RPMI7951 (cell line): Measurements from ENCODE around the gene CEP85L. TPM values are rescaled to one million over a fixed set of nuclear protein-coding genes. Genes with fewer than 3 reads are reported as not detected.
A peak's percentile ranks its signal among the peaks of the same experiment; 100 is the strongest.

Experiments used
- DNase-seq: peaks from one replicate; pipeline ENCODE4 v3.0.0-alpha.2; 2012; ENCODE audit warnings: low read depth
- total RNA-seq: library from RNA; depleted of rRNA; stranded (reverse); fragments of >200 nt; shearing (Covaris generic); gene quantifications from 2 replicates; pipeline ENCODE4 v1.2.3, GENCODE V29; 2014; rRNA removed

CEP85L gene
- total RNA-seq, result 7.1 and 10.8 TPM in 2 replicates

GRCh38 chr6:118651282-118652050 lies at the start of gene CEP85L:
Gene CEP85L, minus strand, starts transcription at chr6:118651591. Its CDS starts 322 bp downstream, at chr6:118651269.
- DNase-seq, result peak; percentile 93

GRCh38 chr6:118700531-118700930 lies 49.1 kb upstream of the CEP85L start:
- no peak for DNase-seq

- DNase-seq, result no peak
Observed at GRCh38 chr6:118697554-118697953, 46.2 kb upstream of the CEP85L start.

GRCh38 chr6:118696271-118696670 lies 44.9 kb upstream of the CEP85L start:
- no peak for DNase-seq

DNA sequence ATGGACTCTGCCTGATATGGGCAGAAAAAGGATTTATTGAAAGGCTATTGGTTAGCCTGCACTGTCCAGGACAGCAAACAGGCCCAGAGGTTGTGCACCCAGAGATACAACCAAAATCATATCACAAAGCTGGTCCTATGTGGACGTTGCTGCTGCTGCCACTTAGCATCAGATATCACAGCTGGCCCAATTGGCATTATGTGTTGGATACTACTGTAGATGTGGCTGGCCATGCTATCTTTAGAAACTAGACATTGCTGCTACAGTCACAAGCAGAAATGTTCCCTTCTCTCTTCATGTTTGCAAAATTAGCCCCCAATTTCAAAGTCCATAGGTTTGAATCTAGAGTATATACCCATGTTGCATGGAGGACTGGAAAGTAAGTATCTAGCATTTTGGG lies 42.2 kb upstream of the CEP85L start:
- DNase-seq, result no peak

DNA sequence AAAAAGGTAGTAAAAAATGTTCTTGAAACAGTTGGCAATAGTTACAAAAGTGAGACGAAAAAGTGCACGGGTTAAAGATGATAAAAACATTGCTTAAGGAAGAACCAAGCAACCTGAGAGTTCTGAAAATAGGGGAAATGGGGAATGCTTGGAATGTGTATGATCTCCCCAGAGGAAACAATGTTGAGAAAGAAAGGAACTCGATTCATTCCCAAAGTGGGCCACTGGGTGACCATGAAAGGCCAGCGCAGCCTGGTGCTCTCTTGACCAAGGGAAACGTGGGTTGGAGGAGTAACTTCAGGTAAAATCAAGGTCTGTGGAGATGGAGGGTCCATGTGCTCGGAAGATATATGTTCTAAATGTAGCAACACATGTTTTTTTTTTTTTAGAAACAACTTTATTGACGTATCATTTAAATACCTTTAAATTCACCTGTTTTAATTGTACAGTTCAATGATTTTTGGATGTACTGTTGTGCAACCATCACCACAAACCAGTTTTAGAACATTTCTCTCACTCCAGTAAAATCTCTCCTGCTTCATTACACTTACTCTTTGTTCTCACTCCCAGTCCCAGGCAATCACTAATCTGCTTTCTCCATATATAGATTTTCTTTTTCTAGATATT lies 34.5 kb upstream of the CEP85L start:
- DNase-seq, result peak; percentile 13

DNA sequence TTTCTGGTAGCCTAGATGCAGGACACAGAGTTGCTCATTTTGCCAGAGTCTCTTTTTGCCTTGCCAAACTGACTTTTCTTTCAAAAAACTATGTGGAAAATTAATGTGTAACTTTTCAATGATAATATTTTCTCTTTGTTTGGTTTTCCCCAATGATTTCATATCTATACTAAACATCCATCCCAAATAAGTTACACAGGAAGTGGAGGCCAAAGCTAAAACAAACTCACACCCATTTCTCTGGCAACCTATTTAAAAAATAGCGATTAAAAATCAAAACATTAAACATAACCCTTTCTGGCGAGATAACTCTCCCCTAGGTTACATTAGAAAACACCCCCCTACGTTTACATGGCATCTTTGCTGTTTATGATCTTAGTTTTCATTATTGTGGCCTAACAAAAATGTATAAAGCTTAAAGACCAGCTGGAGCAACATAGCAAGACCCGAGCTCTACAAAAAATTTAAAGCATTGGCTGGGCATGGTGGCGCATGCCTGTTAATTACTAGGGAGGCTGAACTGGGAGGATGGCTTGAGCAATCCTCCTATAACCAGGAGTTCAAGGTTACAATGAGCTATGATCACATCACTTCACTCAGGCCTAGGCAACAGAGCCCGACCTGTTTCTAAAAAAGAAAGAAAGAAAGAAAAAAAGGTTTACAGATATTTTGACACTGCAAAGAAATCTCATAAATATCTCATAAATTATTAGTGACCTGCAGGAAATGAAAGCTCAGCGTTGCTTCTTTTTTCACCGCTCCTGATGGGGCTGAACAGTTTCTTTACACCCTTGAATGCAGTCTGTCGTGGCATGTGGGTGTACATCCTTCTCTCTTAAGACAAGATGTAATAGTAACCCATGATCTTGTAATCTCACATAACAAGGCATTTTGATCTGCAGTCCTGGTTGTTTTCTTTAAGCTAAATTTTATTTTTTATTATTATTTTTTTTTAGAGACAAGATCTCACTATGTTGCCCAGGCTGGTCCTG lies 32.8 kb upstream of the CEP85L start:
- no peak for DNase-seq

DNA sequence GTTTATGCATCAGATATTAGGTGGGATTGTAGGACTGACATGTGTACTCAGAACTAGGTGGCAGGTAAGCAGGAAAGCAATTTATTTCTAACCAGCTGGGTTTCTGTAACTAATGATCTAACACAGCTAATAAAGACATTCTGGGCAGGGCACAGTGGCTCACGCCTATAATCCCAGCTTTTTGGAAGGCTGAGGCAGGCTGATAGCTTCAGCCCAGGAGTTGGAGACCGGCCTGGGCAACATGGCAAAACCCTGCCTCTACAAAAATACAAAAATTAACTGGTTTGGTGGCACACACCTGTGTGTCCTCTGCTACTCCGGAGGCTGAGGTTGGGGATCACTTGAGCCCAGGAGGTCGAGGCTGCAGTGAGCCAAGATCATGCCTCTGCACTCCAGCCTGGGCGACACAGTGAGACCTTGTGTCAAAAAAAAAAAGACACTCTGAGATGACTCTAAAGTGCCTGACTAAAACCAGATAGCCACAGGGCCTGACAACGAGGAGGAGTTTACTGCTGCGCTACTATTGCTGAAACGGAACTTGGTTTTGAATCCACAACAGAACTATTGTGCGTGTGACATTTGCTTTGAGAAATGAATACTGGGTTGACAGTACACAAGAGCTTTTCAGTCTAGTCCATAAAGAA lies 29.2 kb upstream of the CEP85L start:
- peak; percentile 69 for DNase-seq

DNA sequence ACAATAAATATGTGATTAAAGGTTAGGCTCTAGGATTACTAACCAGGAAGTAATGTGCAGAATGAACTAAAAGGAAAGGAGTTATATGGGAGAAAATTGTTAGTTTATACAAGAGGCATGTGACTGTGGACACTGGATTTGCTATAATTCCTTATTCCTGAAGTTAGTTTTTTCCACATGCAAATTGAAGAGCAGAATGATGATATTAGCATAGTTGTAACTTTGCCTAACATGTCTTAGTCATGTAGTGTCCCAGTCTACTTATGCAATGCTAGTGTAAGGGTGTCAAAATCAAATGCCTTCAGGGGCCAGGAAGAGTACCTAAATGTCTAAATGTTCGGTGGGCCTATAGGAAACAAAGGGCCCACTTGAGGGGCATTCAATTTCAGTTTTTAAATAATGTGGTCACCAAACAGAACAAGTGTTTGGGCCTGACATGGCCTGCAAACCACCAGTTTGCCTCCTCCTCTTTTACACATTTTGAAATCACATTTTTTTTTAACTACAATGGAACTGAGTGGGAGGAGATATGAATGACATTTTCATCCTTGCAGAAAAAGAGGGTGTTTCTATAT lies 28.0 kb upstream of the CEP85L start:
- DNase-seq, result peak; percentile 9

- no peak for DNase-seq
Observed at GRCh38 chr6:118678866-118679265, 27.5 kb upstream of the CEP85L start.

- DNase-seq, result no peak
Observed at GRCh38 chr6:118677193-118677592, 25.8 kb upstream of the CEP85L start.

DNA sequence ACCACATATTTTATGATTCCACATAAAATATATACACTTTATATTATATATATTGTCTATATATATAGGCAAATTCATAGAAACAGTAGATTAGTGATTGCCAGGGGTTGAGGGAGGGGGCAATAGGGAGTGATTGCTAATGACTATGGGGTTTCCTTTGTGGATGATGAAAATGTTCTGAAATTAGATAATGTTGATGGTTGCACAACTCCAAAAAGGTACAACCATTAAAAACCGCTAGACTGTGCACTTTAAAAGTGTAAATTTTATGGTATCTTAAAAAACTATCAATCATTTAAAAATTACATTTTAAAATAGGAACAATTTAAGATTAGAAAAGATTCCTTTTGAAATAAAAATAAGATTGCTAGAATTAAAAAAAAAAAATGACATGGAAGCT lies 23.8 kb upstream of the CEP85L start:
- DNase-seq, result no peak

DNA sequence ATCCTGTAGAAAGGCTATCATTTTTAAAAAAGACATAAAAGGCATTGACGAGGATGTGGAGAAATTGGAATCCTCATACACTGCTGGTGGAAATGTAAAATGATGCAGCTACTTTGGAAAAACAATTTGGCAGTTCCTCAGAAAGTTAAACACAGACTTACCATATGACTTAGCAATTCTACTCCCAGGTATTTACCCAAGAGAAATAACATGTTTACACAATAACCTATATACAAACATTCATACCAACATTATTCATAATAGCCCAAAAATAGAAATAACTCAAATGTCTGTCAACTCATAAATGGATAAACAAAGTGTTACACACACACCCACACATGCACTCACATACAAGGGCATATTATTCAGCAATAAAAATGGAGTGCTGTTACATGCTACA lies 23.4 kb upstream of the CEP85L start:
- DNase-seq, result no peak

GRCh38 chr6:118672678-118673077 lies 21.3 kb upstream of the CEP85L start:
- DNase-seq, result no peak

DNA sequence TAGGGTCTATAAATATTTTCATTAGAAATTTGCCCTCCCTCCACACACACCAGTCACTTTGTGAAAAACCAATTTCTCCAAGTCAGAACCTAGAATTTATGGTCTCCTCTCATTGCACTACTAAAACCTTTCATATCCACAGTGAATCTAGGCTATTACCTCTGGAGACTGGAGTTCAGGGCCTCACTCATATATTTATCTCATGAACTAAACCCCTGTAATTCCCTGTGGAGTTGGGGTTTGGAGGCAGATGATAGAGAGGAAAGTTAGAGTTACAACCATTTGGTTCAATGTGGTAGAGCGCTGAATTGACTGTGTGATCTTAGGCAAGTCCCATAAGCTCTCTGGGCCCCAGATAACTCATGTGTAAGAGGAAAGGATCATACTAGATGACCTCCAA lies 18.2 kb upstream of the CEP85L start:
- DNase-seq, result no peak

GRCh38 chr6:118668761-118669385 lies 17.5 kb upstream of the CEP85L start:
- DNase-seq, result peak; percentile 35

DNA sequence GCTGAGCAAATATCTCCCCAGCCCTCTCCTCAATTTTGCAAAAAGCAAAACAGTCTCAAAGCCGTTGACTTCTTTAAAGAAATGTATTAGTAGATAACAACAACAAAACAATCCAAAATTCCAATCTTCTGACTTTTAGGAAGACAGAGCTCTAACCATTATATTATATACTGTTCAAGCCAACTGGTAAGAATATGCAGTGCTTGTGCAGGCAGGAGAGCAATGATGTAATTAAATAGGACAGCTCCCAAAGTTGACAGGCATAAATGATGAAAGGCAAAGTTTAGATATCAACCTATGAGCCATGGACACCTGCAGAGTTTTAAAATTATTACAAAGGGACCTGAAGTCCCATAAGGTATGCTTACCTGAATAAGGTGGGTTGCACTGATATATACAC lies 16.6 kb upstream of the CEP85L start:
- DNase-seq, result no peak

DNA sequence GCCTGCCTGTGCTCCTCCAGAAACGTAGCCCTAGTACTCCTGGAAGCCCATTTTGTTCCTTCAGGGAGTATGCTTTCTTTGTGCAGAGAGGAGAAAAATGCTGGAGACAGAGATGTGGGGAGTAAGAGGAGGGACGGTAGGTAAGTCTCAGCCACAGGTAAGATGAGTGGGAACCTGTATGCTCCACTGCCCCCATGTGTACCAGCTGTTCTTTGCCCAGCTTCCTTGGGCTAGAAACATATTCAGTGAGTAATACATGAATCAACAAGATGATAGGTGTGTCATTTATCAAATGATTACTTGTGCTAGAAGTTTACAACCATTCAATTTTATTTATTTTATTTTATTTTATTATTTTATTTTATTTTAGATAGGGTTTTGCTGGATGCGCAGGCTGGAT lies 13.6 kb upstream of the CEP85L start:
- no peak for DNase-seq

- DNase-seq, result no peak
Observed at GRCh38 chr6:118663993-118664985, 12.9 kb upstream of the CEP85L start.

DNA sequence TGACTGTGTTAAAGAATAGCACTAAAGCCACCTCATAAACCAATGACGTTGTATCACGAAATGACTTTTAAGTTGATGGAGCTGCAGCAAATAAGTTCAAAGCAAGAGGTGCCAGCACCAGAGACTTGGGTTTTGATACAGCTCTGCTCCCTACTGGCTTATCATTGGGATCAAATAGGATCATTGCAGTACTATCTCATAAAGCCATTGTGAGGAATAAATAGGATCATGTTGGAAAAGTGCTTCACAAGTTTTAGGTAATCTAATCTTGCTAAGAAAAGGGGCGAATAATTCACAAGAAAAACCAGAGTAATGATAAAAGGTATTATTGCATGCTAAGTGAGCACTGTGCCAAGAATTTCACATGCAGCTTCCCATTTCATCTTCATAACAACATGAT lies 10.4 kb upstream of the CEP85L start:
- DNase-seq, result no peak
